Measurements from ENCODE around the gene RBMS3. TPM values are rescaled to one million over a fixed set of nuclear protein-coding genes. Genes with fewer than 3 reads are reported as not detected.
"Not testable (repeated sequence)": the region's sequence is repeated elsewhere in the genome, so short reads cannot be mapped to it uniquely, and the experiment has no call there.

Gene RBMS3
- total and polyA plus RNA-seq, 12 donors, result 8.7 to 90.1 (median 51.2) TPM

DNA sequence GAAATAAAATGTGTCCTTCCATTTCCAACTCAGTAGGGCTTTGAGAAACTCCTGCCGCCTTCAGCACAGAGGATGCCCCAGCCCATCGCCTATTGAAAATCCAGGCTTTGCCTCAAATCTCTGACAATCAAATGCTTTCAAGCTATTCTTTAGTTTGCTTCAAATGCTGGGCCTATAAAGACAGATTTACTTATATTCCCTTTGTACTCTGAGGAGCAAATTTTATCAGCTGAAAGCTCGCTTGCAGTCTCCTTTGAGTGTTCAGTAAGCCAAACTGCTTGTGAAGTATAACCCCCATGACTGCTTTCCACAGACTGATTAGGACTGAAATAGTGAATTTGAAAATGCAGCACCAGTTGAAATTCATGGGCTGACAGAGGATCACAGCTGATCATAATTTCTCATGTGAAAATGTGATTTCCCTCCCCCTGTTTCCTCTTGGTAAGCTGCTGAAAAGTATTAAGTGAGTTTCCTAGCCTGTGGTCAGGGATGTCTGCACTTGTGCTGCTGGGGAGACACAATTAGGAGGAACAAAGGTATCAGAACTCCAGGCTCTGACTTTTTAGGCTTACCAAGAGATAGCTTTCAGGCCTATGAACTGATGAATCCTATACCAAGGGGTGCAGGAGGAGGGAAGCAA, 762.2 kb downstream of the RBMS3 start:
- WGBS, 4 donors, result 83 to 94% (median 90%) methylated on average over 3 of the region's 3 CpGs
- Histone ChIP-seq H3K27me3 (no peaks in the 10 kb centered on the region), H3K4me1 (replicated peaks in 1 of 2) (no peaks in the 10 kb centered on the region), H3K9me3 (replicated peaks in 1 of 3) (no peaks in the 10 kb centered on the region), H3K36me3 (replicated peaks in 1 of 2) (no peaks in the 10 kb centered on the region), H3K4me3 (no peak overlapping the region), H3K27ac (no peak overlapping the region)
- intact Hi-C loops (cut with DNase I), result loop anchor here in 1 of 2 donors (5.0 kb wide), 1 partner anchor 154 kb away; no protein-coding TSS in a partner anchor
- DNase-seq, result no peak
- TF ChIP-seq, protein P1, sequence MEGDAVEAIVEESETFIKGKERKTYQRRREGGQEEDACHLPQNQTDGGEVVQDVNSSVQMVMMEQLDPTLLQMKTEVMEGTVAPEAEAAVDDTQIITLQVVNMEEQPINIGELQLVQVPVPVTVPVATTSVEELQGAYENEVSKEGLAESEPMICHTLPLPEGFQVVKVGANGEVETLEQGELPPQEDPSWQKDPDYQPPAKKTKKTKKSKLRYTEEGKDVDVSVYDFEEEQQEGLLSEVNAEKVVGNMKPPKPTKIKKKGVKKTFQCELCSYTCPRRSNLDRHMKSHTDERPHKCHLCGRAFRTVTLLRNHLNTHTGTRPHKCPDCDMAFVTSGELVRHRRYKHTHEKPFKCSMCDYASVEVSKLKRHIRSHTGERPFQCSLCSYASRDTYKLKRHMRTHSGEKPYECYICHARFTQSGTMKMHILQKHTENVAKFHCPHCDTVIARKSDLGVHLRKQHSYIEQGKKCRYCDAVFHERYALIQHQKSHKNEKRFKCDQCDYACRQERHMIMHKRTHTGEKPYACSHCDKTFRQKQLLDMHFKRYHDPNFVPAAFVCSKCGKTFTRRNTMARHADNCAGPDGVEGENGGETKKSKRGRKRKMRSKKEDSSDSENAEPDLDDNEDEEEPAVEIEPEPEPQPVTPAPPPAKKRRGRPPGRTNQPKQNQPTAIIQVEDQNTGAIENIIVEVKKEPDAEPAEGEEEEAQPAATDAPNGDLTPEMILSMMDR (IDR thresholded peaks at IDR 0.05), result no peak
- no peak for TF ChIP-seq POLR2A (IDR thresholded peaks at IDR 0.05)

DNA sequence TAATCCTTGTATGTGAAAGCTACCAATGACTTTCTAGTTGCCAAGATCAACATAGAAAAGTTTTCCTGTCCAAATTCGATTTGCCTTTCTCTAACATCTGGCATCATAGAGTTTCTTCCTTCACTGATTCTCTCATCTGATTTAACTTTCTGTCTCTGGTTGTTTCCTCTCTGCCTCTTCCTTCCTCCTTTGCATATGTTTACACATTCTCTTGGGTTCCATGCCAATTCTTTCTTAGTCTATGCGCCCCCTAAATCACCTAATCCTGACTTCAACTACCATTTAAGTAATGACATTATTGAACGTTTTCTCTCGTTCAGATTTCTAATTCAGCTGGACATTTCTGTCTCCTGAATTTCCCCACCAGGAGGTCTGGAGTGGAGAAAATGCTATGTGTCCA, 763.6 kb downstream of the RBMS3 start:
- no peak for TF ChIP-seq POLR2A (IDR thresholded peaks at IDR 0.05)
- TF ChIP-seq, protein P1 (IDR thresholded peaks at IDR 0.05), result no peak
- Histone ChIP-seq H3K27ac (no peak overlapping the region), H3K4me1 (replicated peaks in 1 of 2) (no peaks in the 10 kb centered on the region), H3K4me3 (no peak overlapping the region), H3K36me3 (replicated peaks in 1 of 2) (no peaks in the 10 kb centered on the region), H3K9me3 (replicated peaks in 1 of 3) (no peaks in the 10 kb centered on the region), H3K27me3 (no peaks in the 10 kb centered on the region)
- DNase-seq, result no peak
- intact Hi-C loops (cut with DNase I), result loop anchor here in 1 of 2 donors (5.0 kb wide), 1 partner anchor 153 kb away; no protein-coding TSS in a partner anchor
- 55 to 66% (median 59%) methylated on average over 4 of the region's 4 CpGs for WGBS, 4 donors

- Histone ChIP-seq H3K9me3 (replicated peaks in 1 of 3) (no peaks in the 10 kb centered on the region), H3K27ac (no peak overlapping the region), H3K36me3 (replicated peaks in 1 of 2) (no peaks in the 10 kb centered on the region), H3K4me3 (no peak overlapping the region), H3K4me1 (replicated peaks in 1 of 2) (no peaks in the 10 kb centered on the region), H3K27me3 (no peaks in the 10 kb centered on the region)
- no peak for DNase-seq
- 58 to 73% (median 62%) methylated on average over 3 of the region's 3 CpGs for WGBS, 4 donors
- intact Hi-C loops (cut with DNase I), result no loop called here
- TF ChIP-seq, protein P1 (IDR thresholded peaks at IDR 0.05), result no peak
- no peak for TF ChIP-seq POLR2A (IDR thresholded peaks at IDR 0.05)
Observed at GRCh38 chr3:30048431-30048830, 767.6 kb downstream of the RBMS3 start.

DNA sequence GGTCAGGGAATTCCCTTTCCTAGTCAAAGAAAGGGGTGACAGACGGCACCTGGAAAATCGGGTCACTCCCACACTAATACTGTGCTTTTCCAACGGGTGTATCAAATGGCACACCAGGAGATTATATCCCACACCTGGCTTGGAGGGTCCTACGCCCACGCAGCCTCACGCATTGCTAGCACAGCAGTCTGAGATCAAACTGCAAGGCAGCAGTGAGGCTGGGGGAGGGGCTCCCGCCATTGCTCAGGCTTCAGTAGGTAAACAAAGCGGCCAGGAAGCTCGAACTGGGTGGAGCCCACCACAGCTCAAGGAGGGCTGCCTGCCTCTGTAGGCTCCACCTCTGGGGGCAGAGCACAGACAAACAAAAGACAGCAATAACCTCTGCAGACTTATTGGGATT, 769.2 kb downstream of the RBMS3 start:
- H3K4me3 ChIP-seq; intact Hi-C loops (cut with DNase I); H3K27me3 ChIP-seq; H3K36me3 ChIP-seq (replicated peaks in 1 of 2); H3K9me3 ChIP-seq (replicated peaks in 1 of 3); H3K27ac ChIP-seq; H3K4me1 ChIP-seq (replicated peaks in 1 of 2); DNase-seq: not testable (repeated sequence)
- 83 to 100% (median 87%) methylated on average over 2 to 9 of the region's 9 CpGs for WGBS, 4 donors

- TF ChIP-seq, protein P1 (IDR thresholded peaks at IDR 0.05), result no peak
- no peak for TF ChIP-seq POLR2A (IDR thresholded peaks at IDR 0.05)
- H3K27ac ChIP-seq, result no peak overlapping the region
- H3K9me3 ChIP-seq (replicated peaks in 1 of 3), result no peaks in the 10 kb centered on the region
- no peaks in the 10 kb centered on the region for H3K27me3 ChIP-seq
- DNase-seq, result no peak
- no peaks in the 10 kb centered on the region for H3K36me3 ChIP-seq (replicated peaks in 1 of 2)
- no peaks in the 10 kb centered on the region for H3K4me1 ChIP-seq (replicated peaks in 1 of 2)
- intact Hi-C loops (cut with DNase I), result no loop called here
- H3K4me3 ChIP-seq, result no peak overlapping the region
Observed at GRCh38 chr3:30059240-30059639, 778.4 kb downstream of the RBMS3 start.
